Calu3 (cell line): Measurements from ENCODE around the gene ST8SIA4. TPM values are rescaled to one million over a fixed set of nuclear protein-coding genes. Genes with fewer than 3 reads are reported as not detected.
"Not testable (repeated sequence)": the region's sequence is repeated elsewhere in the genome, so short reads cannot be mapped to it uniquely, and the experiment has no call there.

Experiments used
- BruUV-seq: library from RNA; stranded (reverse); fragments of 400-500 nt; replicated peaks from 2 replicates; lab custom pipeline; 2021; lab: Mats Ljungman, UMichigan
- CTCF ChIA-PET: fragments of 300-600 bp; sonication (Branson Sonifier 250); formaldehyde crosslinking; loops from one replicate; lab custom pipeline; 2022; ENCODE audit warnings: antibody characterized with exemption; lab: Charles Lee
- DNase-seq: peaks from one replicate; pipeline ENCODE4 v3.0.0; 2022
- H3K27ac Mint-ChIP-seq: one replicate; pipeline ENCODE4 v1.8.0; 2022; ENCODE audit warnings: mixed read lengths; ENCODE audit not compliant: unreplicated experiment
- H3K27me3 Mint-ChIP-seq: one replicate; pipeline ENCODE4 v1.8.0; 2022; ENCODE audit warnings: mixed read lengths; ENCODE audit not compliant: unreplicated experiment
- H3K36me3 Mint-ChIP-seq: one replicate; pipeline ENCODE4 v1.8.0; 2022; ENCODE audit warnings: mild to moderate bottlenecking, moderate library complexity, mixed read lengths; ENCODE audit not compliant: insufficient read depth, unreplicated experiment
- H3K4me1 Mint-ChIP-seq: one replicate; pipeline ENCODE4 v1.8.0; 2022; ENCODE audit warnings: mild to moderate bottlenecking, low read depth, mixed read lengths; ENCODE audit not compliant: unreplicated experiment
- H3K4me3 Mint-ChIP-seq: one replicate; pipeline ENCODE4 v1.8.0; 2022; ENCODE audit warnings: mild to moderate bottlenecking, low read depth, moderate library complexity, mixed read lengths; ENCODE audit not compliant: unreplicated experiment
- H3K9me3 Mint-ChIP-seq: one replicate; pipeline ENCODE4 v1.8.0; 2022; ENCODE audit warnings: low read depth, mixed read lengths; ENCODE audit not compliant: unreplicated experiment
- intact Hi-C: fragments of 100-400 bp; cut with micrococcal nuclease; formaldehyde crosslinking; loops from one replicate; pipeline ENCODE4 v1.10.0; 2022; ENCODE audit not compliant: unreplicated experiment
- total RNA-seq: library from RNA; stranded (reverse); gene quantifications from 2 replicates; pipeline ENCODE4 v1.2.3, GENCODE V29; 2022
- TF ChIP-seq, protein P1 (sequence below): fragments of 200-600 bp; IDR thresholded peaks from one replicate; pipeline ENCODE4 v1.8.0; 2022; ENCODE audit warnings: antibody characterized with exemption; ENCODE audit not compliant: unreplicated experiment

ST8SIA4 gene
- total RNA-seq, 1 experiment from 2014 or later = not detected

DNA sequence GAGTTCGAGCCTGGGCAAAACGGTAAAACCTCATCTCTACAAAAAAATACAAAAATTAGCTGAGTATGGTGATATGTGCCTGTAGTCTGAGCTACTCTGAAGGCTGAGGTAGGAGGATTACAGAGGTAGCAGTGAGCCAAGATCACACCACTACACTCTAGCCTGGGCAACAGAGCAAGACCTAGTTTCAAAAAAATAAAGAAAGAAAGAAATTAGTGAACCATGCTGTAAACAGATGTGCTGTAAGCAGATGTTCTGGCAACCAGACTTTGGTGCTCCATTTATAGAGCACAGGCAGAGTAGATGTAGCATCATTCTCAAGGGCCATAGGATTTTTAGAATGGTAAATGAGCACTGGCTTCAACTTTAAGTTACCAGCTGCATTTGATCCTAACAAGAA lies 115.4 kb downstream of the ST8SIA4 start:
- Mint-ChIP-seq H3K27me3 (no peaks in the 10 kb centered on the region), H3K27ac (no peak overlapping the region), H3K36me3 (peaks cover 5% of the 10 kb centered on the region), H3K4me1 (peaks cover 67% of the 10 kb centered on the region), H3K4me3 (no peak overlapping the region), H3K9me3 (peaks cover 5% of the 10 kb centered on the region)
- DNase-seq = no peak
- intact Hi-C loops = loop anchor here (2.0 kb wide), 1 partner anchor 165 kb away; no protein-coding TSS in a partner anchor
- no TSS peak for BruUV-seq
- TF ChIP-seq, protein P1, sequence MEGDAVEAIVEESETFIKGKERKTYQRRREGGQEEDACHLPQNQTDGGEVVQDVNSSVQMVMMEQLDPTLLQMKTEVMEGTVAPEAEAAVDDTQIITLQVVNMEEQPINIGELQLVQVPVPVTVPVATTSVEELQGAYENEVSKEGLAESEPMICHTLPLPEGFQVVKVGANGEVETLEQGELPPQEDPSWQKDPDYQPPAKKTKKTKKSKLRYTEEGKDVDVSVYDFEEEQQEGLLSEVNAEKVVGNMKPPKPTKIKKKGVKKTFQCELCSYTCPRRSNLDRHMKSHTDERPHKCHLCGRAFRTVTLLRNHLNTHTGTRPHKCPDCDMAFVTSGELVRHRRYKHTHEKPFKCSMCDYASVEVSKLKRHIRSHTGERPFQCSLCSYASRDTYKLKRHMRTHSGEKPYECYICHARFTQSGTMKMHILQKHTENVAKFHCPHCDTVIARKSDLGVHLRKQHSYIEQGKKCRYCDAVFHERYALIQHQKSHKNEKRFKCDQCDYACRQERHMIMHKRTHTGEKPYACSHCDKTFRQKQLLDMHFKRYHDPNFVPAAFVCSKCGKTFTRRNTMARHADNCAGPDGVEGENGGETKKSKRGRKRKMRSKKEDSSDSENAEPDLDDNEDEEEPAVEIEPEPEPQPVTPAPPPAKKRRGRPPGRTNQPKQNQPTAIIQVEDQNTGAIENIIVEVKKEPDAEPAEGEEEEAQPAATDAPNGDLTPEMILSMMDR = no peak
- CTCF ChIA-PET = interaction anchor here (0.6 to 1.0 kb wide), 2 partner anchors 10 to 1441 kb away, joined by 4 read pairs; no protein-coding TSS in a partner anchor

GRCh38 chr5:100785536-100785935 lies 117.5 kb downstream of the ST8SIA4 start:
- CTCF ChIA-PET, H3K9me3 Mint-ChIP-seq, intact Hi-C loops: not testable (repeated sequence)

GRCh38 chr5:100780376-100780870 lies 122.7 kb downstream of the ST8SIA4 start:
- intact Hi-C loops = no loop called here
- TF ChIP-seq, protein P1 = no peak
- no peaks in the 10 kb centered on the region for H3K36me3 Mint-ChIP-seq
- H3K4me3 Mint-ChIP-seq = no peak overlapping the region
- H3K27ac Mint-ChIP-seq = no peak overlapping the region
- H3K27me3 Mint-ChIP-seq = no peaks in the 10 kb centered on the region
- CTCF ChIA-PET = no interaction called here
- H3K4me1 Mint-ChIP-seq = peaks cover 28% of the 10 kb centered on the region
- no peak for DNase-seq
- BruUV-seq = no TSS peak
- H3K9me3 Mint-ChIP-seq = peaks cover 3% of the 10 kb centered on the region

More at GRCh38 chr5:100785536-100785935, 117.5 kb downstream of the ST8SIA4 start:
- H3K4me1 Mint-ChIP-seq = peaks cover 46% of the 10 kb centered on the region
- not testable (repeated sequence) for DNase-seq, H3K27me3 Mint-ChIP-seq, H3K27ac Mint-ChIP-seq, H3K4me3 Mint-ChIP-seq, BruUV-seq, H3K36me3 Mint-ChIP-seq

DNA sequence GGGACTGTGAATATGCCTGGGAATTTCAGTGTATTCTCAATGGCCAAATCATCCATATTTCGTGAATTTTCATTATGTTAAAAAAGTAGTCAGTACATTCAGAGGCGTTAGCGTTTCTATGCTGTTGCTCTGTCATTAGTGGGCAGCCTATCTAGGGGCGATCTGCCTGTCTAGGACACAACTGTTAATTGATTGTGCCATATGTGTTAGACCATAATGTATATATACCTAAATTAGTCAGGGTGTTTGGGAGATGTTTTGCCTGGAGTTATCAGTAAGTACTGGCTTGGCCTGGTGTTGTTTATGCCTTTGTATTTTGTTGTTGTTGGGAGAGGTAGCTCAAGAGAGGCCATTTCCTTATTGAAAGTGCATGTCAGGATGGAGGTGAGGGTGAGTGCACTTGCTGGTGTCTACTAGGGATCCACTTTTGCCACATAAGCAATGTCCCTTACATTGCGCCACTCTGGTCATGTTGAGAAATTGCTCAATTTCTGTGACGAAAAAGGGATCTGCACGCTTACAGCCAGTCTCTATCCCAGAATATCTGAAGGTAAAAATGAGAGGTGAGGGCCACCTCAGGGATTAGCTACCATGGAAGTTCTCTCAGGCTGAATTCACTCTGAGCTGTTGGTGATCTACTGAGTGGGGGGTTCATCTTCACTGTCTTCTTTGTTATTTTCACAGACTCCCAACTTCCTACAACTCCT lies 123.3 kb downstream of the ST8SIA4 start:
- TF ChIP-seq, protein P1 = no peak
- no peak for DNase-seq
- peaks cover 32% of the 10 kb centered on the region for H3K4me1 Mint-ChIP-seq
- H3K27me3 Mint-ChIP-seq = no peaks in the 10 kb centered on the region
- H3K27ac Mint-ChIP-seq = no peak overlapping the region
- no TSS peak for BruUV-seq
- H3K9me3 Mint-ChIP-seq = no peaks in the 10 kb centered on the region
- no peak overlapping the region for H3K4me3 Mint-ChIP-seq
- no peaks in the 10 kb centered on the region for H3K36me3 Mint-ChIP-seq
- intact Hi-C loops = loop anchor here (5.0 kb wide), 1 partner anchor 112 kb away; no protein-coding TSS in a partner anchor
- CTCF ChIA-PET = no interaction called here
